ENCODE data around the gene IL20. TPM values are rescaled to one million over a fixed set of nuclear protein-coding genes. Genes with fewer than 3 reads are reported as not detected.

IL20 gene
- total and polyA plus RNA-seq, 2 experiments from 2014 or later = not detected

DNA sequence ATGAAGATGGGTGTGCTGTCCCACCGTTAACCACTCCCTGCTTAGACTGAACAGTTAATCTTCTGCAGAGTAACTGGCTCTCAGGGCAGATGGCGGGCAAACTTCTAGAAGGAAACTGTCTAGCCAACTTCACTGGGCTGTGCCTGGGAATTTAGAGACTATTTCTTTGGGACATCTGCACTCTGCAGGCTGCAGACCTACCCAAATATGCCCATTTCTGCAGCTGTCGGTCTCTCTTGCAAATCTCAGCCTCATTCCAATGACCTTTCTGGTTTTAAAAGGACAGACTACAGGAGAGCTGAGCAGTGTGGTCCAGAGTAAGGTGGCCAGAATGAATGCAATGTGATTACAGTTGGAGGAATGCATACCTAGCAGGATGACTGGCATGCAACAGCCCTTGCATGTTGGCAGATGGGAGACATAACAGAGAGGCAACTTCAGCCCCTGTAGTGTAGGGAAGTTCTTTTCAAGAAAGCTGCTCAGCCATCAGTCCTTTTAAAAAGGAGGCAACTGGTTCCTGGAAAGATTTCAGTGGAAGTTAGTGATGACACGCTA lies 26.3 kb upstream of the IL20 start:
- DNase-seq = no peak
- 55 to 64% methylated on average over 4 of the region's 4 CpGs for WGBS, 2 experiments (ENCODE audit: low coverage in 1 of 2, low lambda C conversion rate in 2 of 2, missing lambda C conversion rate in 2 of 2)

DNA sequence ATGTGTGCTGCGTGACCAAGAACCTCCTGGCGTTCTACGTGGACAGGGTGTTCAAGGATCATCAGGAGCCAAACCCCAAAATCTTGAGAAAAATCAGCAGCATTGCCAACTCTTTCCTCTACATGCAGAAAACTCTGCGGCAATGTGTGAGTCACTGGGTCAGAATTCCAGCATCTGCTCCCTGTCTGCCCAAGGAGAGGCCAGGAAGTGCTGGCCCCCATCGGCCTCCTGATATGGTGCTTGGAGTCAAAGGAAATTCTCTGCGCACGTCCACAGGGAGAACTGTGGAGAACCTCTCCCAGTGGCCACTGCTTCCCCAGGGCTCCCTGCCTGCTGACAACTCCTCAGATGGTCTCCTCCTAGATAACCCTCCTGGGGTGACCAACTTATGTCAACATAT lies 25.6 kb upstream of the IL20 start:
- no peaks in the 10 kb centered on the region for H3K9me3 ChIP-seq (ENCODE audit: low read depth)
- no peak overlapping the region for H3K4me2 ChIP-seq (ENCODE audit: unreplicated experiment)
- H3K27me3 ChIP-seq (replicated peaks; ENCODE audit: insufficient read depth) = no peaks in the 10 kb centered on the region
- no peaks in the 10 kb centered on the region for H3K9me2 ChIP-seq (ENCODE audit: insufficient read depth)
- no peaks in the 10 kb centered on the region for H3K4me1 ChIP-seq (ENCODE audit: insufficient read depth)
- H3F3A ChIP-seq (ENCODE audit: insufficient read depth) = no peaks in the 10 kb centered on the region
- H4K20me1 ChIP-seq (ENCODE audit: insufficient read depth) = no peaks in the 10 kb centered on the region
- H3K79me2 ChIP-seq (ENCODE audit: insufficient read depth) = no peaks in the 10 kb centered on the region
- no peak for TF ChIP-seq EZH2 (IDR thresholded peaks at IDR 0.05; ENCODE audit: insufficient read depth, poor library complexity, severe bottlenecking)
- no peak for TF ChIP-seq EZH2phosphoT487 (IDR thresholded peaks at IDR 0.05; ENCODE audit: insufficient read depth, low read depth)
- in situ Hi-C loops (cut with MboI) = no loop called here
- peak; percentile 63 for DNase-seq
- H3K9ac ChIP-seq = no peak overlapping the region
- WGBS, 2 experiments (ENCODE audit: low coverage in 1 of 2, low lambda C conversion rate in 2 of 2, missing lambda C conversion rate in 2 of 2) = 73 to 81% methylated on average over 7 of the region's 7 CpGs
- no peaks in the 10 kb centered on the region for H3K36me3 ChIP-seq (ENCODE audit: low read depth)
- no peak overlapping the region for H3K27ac ChIP-seq
- no peak overlapping the region for H3K4me3 ChIP-seq
- no peak overlapping the region for H2AFZ ChIP-seq

More for the DNA sequence above, 26.3 kb upstream of the IL20 start:
- H3F3A ChIP-seq (ENCODE audit: insufficient read depth) = no peaks in the 10 kb centered on the region
- H3K27ac ChIP-seq = no peak overlapping the region
- H3K9me2 ChIP-seq (ENCODE audit: insufficient read depth) = no peaks in the 10 kb centered on the region
- H3K9ac ChIP-seq = no peak overlapping the region
- in situ Hi-C loops (cut with MboI) = no loop called here
- H4K20me1 ChIP-seq (ENCODE audit: insufficient read depth) = no peaks in the 10 kb centered on the region
- H3K79me2 ChIP-seq (ENCODE audit: insufficient read depth) = no peaks in the 10 kb centered on the region
- H2AFZ ChIP-seq = no peak overlapping the region
- H3K4me2 ChIP-seq (ENCODE audit: unreplicated experiment) = no peak overlapping the region
- no peaks in the 10 kb centered on the region for H3K27me3 ChIP-seq (replicated peaks; ENCODE audit: insufficient read depth)
- H3K4me1 ChIP-seq (ENCODE audit: insufficient read depth) = no peaks in the 10 kb centered on the region
- no peak for TF ChIP-seq EZH2 (IDR thresholded peaks at IDR 0.05; ENCODE audit: insufficient read depth, poor library complexity, severe bottlenecking)
- TF ChIP-seq EZH2phosphoT487 (IDR thresholded peaks at IDR 0.05; ENCODE audit: insufficient read depth, low read depth) = no peak
- H3K4me3 ChIP-seq = no peak overlapping the region
- H3K9me3 ChIP-seq (ENCODE audit: low read depth) = no peaks in the 10 kb centered on the region
- no peaks in the 10 kb centered on the region for H3K36me3 ChIP-seq (ENCODE audit: low read depth)

DNA sequence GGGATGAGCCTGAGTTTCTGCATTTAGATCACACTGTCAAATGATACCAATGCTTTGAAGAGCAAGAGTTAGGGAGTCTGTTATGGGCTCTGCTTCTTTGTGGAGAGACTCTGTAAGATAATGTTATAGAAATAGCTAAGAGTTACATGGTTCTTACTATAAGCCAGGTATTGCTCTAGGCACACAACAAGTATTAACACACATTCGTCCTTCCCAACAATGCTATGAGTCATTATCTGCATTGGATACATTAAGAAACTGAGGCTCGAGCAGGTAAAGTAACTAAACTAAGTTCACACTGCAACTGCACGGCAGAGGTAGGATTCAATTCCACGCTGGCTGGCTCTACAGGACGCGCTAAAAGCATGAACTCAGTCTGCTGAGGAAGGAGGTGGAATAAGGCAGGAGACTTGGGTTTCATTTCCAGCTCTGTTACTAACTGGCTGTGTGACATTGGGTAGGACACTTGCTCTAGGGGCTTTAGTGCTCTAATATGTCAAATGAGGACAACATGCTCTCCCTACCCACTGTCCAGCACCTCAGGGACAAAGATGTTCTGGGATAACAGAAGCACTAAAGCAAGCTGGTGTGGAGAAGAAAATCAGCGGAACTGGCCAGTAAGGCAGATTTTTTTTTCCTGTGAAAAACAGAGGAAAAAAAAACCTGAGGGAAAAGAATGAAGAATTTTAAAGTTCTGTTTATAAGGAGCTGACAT lies 23.7 kb upstream of the IL20 start:
- H2AFZ ChIP-seq = no peak overlapping the region
- H3K9me2 ChIP-seq (ENCODE audit: insufficient read depth) = no peaks in the 10 kb centered on the region
- in situ Hi-C loops (cut with MboI) = no loop called here
- no peak overlapping the region for H3K27ac ChIP-seq
- no peak overlapping the region for H3K4me3 ChIP-seq
- H3K79me2 ChIP-seq (ENCODE audit: insufficient read depth) = no peaks in the 10 kb centered on the region
- H3K4me1 ChIP-seq (ENCODE audit: insufficient read depth) = no peaks in the 10 kb centered on the region
- no peaks in the 10 kb centered on the region for H3K27me3 ChIP-seq (replicated peaks; ENCODE audit: insufficient read depth)
- no peaks in the 10 kb centered on the region for H3F3A ChIP-seq (ENCODE audit: insufficient read depth)
- no peaks in the 10 kb centered on the region for H3K36me3 ChIP-seq (ENCODE audit: low read depth)
- TF ChIP-seq EZH2 (IDR thresholded peaks at IDR 0.05; ENCODE audit: insufficient read depth, poor library complexity, severe bottlenecking) = no peak
- no peak for TF ChIP-seq EZH2phosphoT487 (IDR thresholded peaks at IDR 0.05; ENCODE audit: insufficient read depth, low read depth)
- no peak overlapping the region for H3K4me2 ChIP-seq (ENCODE audit: unreplicated experiment)
- DNase-seq = no peak
- WGBS, 2 experiments (ENCODE audit: low coverage in 1 of 2, low lambda C conversion rate in 2 of 2, missing lambda C conversion rate in 2 of 2) = 87 to 92% methylated on average over 7 of the region's 7 CpGs
- no peaks in the 10 kb centered on the region for H4K20me1 ChIP-seq (ENCODE audit: insufficient read depth)
- no peak overlapping the region for H3K9ac ChIP-seq
- H3K9me3 ChIP-seq (ENCODE audit: low read depth) = no peaks in the 10 kb centered on the region

DNA sequence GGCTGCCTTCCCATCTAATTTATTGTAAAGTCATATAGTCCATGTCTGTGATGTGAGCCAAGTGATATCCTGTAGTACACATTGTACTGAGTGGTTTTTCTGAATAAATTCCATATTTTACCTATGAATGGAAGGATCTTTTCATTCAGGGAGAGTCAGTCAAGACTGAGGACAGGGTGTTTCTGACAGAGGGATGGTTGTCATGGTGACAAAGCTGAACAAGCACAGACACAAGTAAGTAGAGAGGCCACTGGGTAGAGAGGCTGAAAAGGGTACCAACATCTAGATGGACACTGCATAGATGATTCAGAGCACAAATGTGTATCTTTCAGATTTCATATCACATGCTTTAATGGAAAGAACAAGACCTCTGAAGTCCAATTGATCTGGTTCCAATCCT lies 22.6 kb upstream of the IL20 start:
- Histone ChIP-seq H3K9me2 (ENCODE audit: insufficient read depth) (no peaks in the 10 kb centered on the region), H3K27ac (no peak overlapping the region), H3K27me3 (replicated peaks; ENCODE audit: insufficient read depth) (no peaks in the 10 kb centered on the region), H3K4me1 (ENCODE audit: insufficient read depth) (no peaks in the 10 kb centered on the region), H3K9ac (no peak overlapping the region), H3K4me3 (no peak overlapping the region), H3K79me2 (ENCODE audit: insufficient read depth) (no peaks in the 10 kb centered on the region), H3F3A (ENCODE audit: insufficient read depth) (no peaks in the 10 kb centered on the region), H3K4me2 (ENCODE audit: unreplicated experiment) (no peak overlapping the region), H2AFZ (no peak overlapping the region), H4K20me1 (ENCODE audit: insufficient read depth) (no peaks in the 10 kb centered on the region), H3K36me3 (ENCODE audit: low read depth) (no peaks in the 10 kb centered on the region), H3K9me3 (ENCODE audit: low read depth) (no peaks in the 10 kb centered on the region)
- TF ChIP-seq EZH2phosphoT487 (IDR thresholded peaks at IDR 0.05; ENCODE audit: insufficient read depth, low read depth) = no peak
- TF ChIP-seq EZH2 (IDR thresholded peaks at IDR 0.05; ENCODE audit: insufficient read depth, poor library complexity, severe bottlenecking) = no peak
- in situ Hi-C loops (cut with MboI) = no loop called here
- DNase-seq = no peak
